HG02943 (cell line): ENCODE measurements around the gene MXD1.

Source experiments
- ATAC-seq: cut with Tn5 transposase; IDR thresholded peaks from one replicate; pipeline ENCODE4 v1.9.1; 2021; ENCODE audit warnings: mild to moderate bottlenecking, low read depth, moderate library complexity; ENCODE audit not compliant: unreplicated experiment

Gene MXD1

GRCh38 chr2:69975136-69975852 is 60.4 kb downstream of the MXD1 start:
- no peak for ATAC-seq

- ATAC-seq: no peak
Observed at GRCh38 chr2:69975853-69976462, 61.0 kb downstream of the MXD1 start.

GRCh38 chr2:69977186-69977585 is 62.3 kb downstream of the MXD1 start:
- ATAC-seq: no peak

GRCh38 chr2:69977906-69978482 is 63.1 kb downstream of the MXD1 start:
- ATAC-seq: no peak

GRCh38 chr2:69979902-69980807 is 65.2 kb downstream of the MXD1 start:
- no peak for ATAC-seq

GRCh38 chr2:69983392-69983966 is 68.6 kb downstream of the MXD1 start:
- ATAC-seq: no peak

- ATAC-seq: no peak
Observed at GRCh38 chr2:69985216-69985615, 70.3 kb downstream of the MXD1 start.

- ATAC-seq: no peak
Observed at GRCh38 chr2:69985688-69986087, 70.8 kb downstream of the MXD1 start.

- no peak for ATAC-seq
Observed at GRCh38 chr2:69986691-69987090, 71.8 kb downstream of the MXD1 start.

- no peak for ATAC-seq
Observed at GRCh38 chr2:69988086-69988635, 73.3 kb downstream of the MXD1 start.

- ATAC-seq: no peak
Observed at GRCh38 chr2:69989009-69989408, 74.1 kb downstream of the MXD1 start.

GRCh38 chr2:69989441-69990105 is 74.7 kb downstream of the MXD1 start:
- no peak for ATAC-seq
